ENCODE measurements around the gene SERPINB11.
"Not testable (repeated sequence)": the region's sequence is repeated elsewhere in the genome, so short reads cannot be mapped to it uniquely, and the experiment has no call there.

SERPINB11 gene

DNA sequence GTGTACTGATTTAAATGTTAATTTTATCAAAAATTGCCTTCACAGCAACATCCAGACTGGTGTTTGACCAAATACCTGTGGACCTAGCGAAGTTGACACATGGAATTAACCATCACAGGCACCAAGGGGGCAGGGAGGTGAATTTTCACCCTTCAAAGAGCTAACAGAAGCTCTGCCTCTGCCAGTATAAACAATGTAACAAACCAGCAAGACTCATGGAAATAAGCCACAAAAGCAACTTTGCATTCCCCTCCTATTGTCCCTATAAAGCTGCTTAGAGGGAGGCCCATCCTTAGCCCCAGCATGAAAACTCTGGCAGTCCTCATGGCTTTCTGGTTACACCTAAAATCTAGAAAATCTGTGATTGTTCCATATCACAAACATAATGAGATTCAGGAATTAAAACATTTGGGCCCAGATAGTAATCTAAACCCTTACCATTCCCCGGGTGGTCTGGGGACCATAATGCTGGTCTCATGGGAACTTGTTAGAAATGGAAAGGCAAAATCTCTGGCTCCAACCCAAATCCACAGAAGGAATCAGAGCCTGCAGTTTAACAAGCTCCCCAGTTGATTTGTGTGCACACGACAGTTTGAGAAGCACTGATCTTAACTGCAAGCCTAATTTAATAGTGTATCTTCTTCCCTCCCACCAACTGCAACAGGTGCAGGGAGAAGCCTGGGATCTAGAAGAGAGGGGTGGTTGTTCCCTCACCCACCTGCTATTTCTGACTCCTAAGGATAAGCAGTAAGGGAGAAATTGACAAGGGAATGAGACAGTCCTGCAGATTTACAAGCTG lies 23.1 kb downstream of the SERPINB11 start:
- DNase-seq (ENCODE audit: low spot score) = no peak

DNA sequence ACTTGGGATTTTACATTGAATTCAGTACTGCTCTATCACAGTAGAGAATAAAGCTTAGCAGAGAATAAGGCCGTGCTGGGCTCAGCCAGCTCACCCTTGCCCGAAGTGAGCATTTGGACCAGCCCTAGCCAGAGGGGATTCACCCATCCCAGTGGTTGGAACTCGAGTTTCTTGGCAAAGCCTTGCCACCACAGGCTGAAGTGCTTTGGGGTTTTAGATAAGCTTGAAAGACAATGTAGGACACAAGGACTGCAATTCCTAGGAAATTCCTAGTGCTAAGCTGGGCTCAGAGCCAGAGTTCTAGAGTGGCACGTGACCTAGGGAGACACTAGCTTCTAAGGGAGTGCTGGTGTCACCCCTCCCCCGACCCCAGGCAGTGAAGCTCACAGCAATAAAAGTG lies 28.0 kb downstream of the SERPINB11 start:
- no peak for DNase-seq (ENCODE audit: low spot score)

DNA sequence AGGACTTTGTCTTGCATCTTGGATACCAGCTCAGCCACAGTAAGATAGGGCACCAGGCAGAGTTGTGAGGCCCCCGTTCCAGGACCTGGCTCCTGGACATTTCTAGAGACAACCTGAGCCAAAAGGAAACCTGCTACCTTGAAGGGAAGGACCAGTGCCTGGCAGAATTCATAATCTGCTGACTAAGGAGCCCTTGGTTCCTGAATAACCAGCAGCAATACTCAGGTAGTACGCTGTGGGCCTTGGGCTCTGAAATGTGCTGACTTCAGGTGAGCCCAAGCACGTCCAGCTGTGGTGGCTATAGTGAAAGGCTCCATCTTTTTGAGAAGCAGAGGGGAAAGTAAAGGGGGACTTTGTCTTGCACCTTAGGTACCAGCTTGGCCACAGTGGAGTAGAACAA lies 28.5 kb downstream of the SERPINB11 start:
- DNase-seq (ENCODE audit: low spot score) = no peak

DNA sequence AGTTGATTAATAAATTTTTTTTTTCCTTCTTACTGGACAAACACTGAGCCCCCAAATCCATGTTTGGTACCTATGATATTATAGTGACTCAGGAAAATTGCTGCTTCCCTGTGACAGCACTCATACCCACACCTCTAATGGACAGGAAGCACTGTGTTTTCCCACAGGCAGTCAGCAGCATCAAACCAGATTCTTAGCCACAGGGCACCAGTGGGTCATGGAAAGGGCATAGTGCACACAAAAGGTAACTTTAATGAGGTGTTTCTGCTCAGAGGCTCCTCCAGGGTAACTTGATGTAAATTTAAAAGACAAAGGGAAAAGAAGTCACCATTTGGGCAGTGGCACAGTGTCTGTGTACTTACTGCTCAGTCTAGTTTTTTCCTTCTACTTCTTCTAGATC lies 34.1 kb downstream of the SERPINB11 start:
- DNase-seq (ENCODE audit: low spot score) = no peak

DNA sequence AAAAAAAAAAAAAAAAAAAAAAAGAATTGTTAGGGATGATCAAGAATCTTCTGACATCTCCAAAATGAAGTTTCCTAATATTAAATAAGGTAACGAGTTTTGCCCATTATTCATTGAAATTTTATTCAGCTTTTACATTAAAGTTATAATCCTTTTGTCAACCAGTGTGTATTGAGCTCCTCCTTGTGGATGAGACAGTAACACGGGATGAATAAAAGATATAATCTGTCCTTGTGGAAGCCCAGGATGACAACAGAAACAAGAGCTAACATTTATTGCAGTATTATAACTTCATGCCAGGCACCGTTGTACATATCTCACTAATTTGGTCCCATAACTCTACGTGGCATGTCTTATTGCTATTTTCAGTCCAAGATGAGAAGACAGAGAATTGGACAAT lies 39.0 kb downstream of the SERPINB11 start:
- no peak for DNase-seq (ENCODE audit: low spot score)

DNA sequence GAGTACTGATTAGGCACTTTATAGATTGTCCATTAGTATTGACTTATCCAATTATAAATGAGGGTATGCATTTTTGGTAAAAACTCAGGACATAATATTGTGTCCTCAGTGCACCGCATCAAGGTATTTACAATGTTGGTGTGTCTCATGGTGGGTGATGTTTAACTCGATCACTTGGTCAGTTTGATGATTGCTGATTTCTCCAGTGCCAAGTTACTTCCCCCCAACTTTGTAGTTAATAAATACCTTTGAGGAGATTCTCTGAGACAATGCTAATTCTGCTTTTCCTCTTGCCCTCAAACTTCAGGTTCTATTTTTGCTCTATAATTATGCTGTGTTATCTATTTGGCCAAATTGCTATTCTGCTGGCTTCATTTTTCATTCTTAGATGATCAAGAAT lies 44.2 kb downstream of the SERPINB11 start:
- no peak for DNase-seq (ENCODE audit: low spot score)

DNA sequence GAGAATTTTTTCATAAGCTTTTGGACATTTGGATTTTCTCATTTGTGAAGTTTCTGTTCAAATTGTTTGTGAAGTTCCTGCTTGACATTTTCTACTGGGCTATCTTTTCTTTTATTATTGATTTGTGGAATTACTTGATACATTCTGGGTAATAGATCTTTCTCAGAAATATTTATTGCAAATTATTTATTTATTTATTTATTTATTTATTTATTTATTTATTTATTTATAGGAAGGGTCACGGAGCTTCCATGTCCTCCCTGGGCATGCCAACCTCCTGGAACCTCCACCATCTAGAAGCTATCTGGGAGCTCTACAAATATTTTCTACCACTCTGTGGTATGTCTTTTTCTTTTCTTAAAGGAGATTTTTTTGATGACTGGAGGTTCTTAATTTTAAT lies 46.7 kb downstream of the SERPINB11 start:
- DNase-seq (ENCODE audit: low spot score) = no peak

DNA sequence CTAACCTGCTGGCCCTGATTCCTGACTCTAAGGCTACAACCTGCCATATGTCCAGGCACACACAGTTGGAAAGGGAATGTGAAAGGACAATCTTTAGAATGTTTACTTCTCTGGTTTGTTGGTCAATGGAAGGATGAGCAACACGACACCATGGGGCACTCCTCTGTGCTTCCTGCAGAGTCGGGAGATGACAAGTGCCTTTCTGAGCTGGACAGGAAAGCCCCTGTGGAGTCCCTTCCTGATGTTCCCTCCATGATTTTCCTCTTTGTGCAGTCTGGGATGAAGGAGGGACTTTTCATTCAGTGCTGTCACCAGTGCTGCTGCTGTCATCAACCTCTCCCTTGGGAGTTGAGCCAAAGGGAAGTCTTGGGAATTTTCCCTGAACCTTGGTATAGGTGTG lies 49.9 kb downstream of the SERPINB11 start:
- DNase-seq (ENCODE audit: low spot score) = no peak

DNA sequence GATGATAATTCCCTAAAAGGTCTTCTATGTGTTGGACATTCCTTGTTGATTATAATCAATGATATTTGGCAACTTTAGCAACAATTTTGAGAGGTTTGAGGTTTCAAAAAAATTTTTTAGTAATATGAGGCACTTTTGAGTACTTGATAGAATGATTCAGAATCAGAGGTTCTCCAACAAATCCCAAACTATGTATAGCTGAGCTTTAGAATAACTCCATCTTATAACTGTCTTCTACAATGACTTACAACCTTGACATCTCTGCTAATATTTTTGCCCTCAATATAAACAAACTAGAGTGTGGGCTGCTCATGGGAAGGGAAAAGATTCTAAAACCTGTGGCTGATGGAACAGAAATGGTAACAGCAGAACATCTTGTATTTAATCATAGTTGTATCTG lies 50.9 kb downstream of the SERPINB11 start:
- no peak for DNase-seq (ENCODE audit: low spot score)

DNA sequence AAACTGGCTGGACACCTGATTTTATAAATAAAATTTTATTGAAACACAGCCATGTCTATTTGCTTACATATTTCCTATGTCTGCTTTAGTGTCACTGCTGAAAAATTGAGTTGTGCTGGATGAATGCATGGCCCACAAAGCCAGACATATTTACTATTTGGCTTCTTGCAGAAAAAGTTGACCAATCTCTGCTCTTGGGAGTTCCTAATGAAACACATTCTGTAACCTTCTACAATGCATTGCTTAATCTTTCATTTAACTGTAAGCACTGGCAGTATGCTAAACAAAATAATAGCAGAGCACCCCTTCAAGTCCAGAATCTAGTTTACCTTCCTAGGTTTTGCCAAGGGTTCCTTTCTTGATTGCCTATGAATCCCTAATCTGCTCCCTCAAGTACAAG lies 54.8 kb downstream of the SERPINB11 start:
- no peak for DNase-seq (ENCODE audit: low spot score)

DNA sequence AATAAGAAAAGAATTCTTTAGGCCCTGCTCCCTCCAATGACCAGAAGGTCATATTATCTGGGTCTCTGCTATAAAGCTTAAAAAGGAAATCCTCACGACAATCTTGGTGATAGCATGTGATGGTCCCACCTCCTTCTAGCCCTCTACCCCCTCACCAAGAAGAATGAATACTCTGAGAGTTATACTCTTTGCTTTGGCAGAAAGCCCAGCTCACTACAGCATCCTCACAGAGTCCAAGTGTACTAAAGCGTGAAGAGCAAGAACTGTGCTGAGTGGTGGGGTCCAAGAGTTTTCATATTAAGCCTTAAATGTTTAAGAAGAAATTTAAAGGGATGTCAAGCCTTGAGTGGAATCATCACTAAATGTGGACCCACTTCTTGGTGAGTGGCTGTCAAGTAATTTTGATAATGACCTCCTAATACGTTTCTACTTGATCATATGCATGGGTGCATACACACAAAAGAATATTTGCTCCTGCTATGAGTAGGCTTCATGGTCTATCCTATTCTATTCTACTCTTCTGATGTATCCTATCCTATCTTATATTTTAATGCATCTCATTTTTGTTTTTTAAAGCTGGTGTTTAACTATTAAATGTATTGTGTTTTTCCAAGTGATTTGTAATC lies 56.0 kb downstream of the SERPINB11 start:
- DNase-seq (ENCODE audit: low spot score) = no peak

DNA sequence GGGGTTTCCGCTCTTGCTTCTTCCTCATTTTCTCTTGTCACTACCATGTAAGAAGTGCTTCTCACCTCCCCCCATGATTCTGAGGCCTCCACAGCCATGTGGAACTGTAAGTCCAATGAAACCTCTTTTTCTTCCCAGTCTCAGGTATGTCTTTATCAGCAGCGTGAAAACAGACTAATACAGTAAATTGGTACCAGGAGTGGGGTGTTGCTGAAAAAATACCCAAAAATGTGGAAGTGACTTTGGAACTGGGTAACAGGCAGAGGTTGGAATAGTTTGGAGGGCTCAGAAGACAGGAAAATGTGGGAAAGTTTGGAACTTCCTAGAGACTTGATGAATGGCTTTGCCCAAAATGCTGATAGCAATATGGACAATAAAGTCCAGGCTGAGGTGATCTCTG lies 57.0 kb downstream of the SERPINB11 start:
- DNase-seq (ENCODE audit: low spot score) = not testable (repeated sequence)

DNA sequence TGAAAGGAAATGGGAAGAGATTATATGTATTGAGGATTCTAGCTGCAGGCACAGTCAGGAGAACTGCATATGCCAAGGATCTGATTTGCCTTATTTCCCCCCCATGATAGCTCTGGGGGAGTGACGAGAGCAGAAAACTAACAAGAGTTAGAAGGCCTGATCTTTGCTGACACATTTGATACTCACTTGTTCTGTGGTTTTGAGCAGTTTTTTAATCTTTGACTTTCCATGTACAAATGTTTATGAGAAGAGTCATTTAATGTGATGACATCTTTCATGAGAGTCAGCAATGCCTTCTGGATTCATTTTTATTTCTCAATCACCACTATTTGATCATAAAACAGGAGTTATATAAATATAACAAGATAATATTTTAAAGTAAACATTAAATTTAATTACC lies 59.8 kb downstream of the SERPINB11 start:
- DNase-seq (ENCODE audit: low spot score) = no peak

DNA sequence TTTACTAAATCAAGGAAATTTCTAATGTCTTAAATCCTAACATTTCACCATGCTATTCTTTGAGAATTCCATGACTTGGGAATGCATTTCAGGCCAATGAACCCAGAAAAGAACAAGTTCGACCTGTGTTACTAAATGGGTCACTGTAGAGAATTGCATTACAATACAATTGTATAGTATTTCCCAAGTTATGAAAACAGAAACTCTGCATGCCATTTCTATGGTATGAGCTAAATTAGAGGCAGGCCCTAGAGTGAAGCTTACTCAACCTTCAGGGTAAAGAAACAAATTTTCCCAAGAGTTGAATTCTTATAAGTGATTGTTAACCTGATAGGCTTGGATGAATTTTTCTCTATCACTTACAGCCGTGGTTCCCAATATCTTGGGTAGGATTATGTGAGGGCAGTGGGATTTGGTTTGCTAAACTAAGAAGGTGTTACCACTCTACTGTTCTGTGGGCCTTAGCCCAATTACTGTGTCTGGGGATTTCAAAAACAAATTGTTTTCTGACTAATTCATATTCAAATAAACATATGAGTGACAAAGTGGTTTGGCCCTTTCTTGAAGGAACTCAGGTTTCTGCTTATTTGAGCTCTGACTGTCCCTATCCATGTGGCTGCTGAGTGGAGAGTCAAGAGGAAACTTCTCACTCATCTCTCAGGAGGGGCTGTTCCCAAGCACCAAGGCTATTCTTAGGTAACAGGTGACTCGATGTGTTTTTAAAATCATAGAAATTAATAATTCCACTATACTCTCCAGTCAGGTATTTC lies 61.3 kb downstream of the SERPINB11 start:
- DNase-seq (ENCODE audit: low spot score) = no peak

DNA sequence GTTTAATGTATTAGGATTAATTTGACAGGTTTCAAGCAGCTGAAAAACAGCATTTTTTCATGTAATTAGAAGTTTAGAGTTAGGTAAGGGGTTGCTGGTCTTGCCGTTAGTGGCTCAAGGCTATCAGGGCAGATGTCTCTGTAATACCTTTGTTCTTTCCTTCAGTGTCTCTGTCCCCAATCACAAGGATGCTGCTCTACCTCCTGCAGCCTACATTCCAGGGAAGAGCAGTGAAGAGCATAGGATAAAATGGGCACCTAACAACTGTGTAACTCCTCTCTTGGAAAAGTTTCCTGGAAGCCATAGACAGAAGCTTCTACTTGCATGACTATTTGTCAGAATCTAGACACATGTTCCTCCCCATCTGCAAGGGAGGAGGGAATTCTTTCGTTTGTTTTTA lies 63.1 kb downstream of the SERPINB11 start:
- no peak for DNase-seq (ENCODE audit: low spot score)

Data from CD4-positive, alpha-beta T cell treated with Interleukin-6 at 100 ng/mL for 8 hours (primary cell).